CD4-positive, alpha-beta T cell treated with Interferon gamma for 1 hour (primary cell): ENCODE results near the gene FCN2.

ENCODE experiments used
- DNase-seq: peaks from one replicate; pipeline ENCODE4 v3.0.0-alpha.2; 2020

The FCN2 gene

GRCh38 chr9:134889386-134890154 lies 9.0 kb downstream of the FCN2 start:
- DNase-seq, result no peak

- DNase-seq, result no peak
Measured at GRCh38 chr9:134890155-134890495, 9.5 kb downstream of the FCN2 start.

- no peak for DNase-seq
Measured at GRCh38 chr9:134891053-134891452, 10.4 kb downstream of the FCN2 start.

GRCh38 chr9:134891713-134892112 lies 11.1 kb downstream of the FCN2 start:
- DNase-seq, result no peak

- no peak for DNase-seq
Measured at GRCh38 chr9:134892221-134892620, 11.6 kb downstream of the FCN2 start.

GRCh38 chr9:134892820-134893420 lies 12.3 kb downstream of the FCN2 start:
- DNase-seq, result no peak

- no peak for DNase-seq
Measured at GRCh38 chr9:134894136-134894860, 13.7 kb downstream of the FCN2 start.

GRCh38 chr9:134895097-134895496 lies 14.5 kb downstream of the FCN2 start:
- DNase-seq, result no peak

GRCh38 chr9:134895567-134895907 lies 14.9 kb downstream of the FCN2 start:
- no peak for DNase-seq

GRCh38 chr9:134895908-134896833 lies 15.6 kb downstream of the FCN2 start:
- no peak for DNase-seq

- DNase-seq, result no peak
Measured at GRCh38 chr9:134896834-134897583, 16.4 kb downstream of the FCN2 start.

- DNase-seq, result no peak
Measured at GRCh38 chr9:134897584-134898170, 17.1 kb downstream of the FCN2 start.

GRCh38 chr9:134898319-134898718 lies 17.7 kb downstream of the FCN2 start:
- no peak for DNase-seq

- DNase-seq, result no peak
Measured at GRCh38 chr9:134899168-134899567, 18.6 kb downstream of the FCN2 start.

- DNase-seq, result no peak
Measured at GRCh38 chr9:134899818-134900217, 19.2 kb downstream of the FCN2 start.

GRCh38 chr9:134902936-134903335 lies 22.3 kb downstream of the FCN2 start:
- no peak for DNase-seq

- DNase-seq, result no peak
Measured at GRCh38 chr9:134908524-134909309, 28.1 kb downstream of the FCN2 start.

GRCh38 chr9:134909511-134910481 lies 29.2 kb downstream of the FCN2 start:
- DNase-seq, result no peak

- no peak for DNase-seq
Measured at GRCh38 chr9:134912126-134912840, 31.7 kb downstream of the FCN2 start.
